GM19099 (cell line): ENCODE data around the gene SPAG16.

Experiments used
- POLR2A ChIP-seq: IDR thresholded peaks from 3 replicates; pipeline ENCODE4 v1.6.1; 2011; ENCODE audit warnings: low read depth; ENCODE audit not compliant: insufficient read length; ENCODE audit errors: extremely low read depth

SPAG16 gene

GRCh38 chr2:214450118-214450894 is 1166.0 kb downstream of the SPAG16 start:
- TF ChIP-seq POLR2A: no peak

GRCh38 chr2:214451516-214452275 is 1167.4 kb downstream of the SPAG16 start:
- TF ChIP-seq POLR2A: no peak
